OCI-LY1 (cell line): ENCODE measurements around the gene DNASE1L2.

Experiments used
- H2AFZ ChIP-seq: fragments of 200-600 bp; sonication (generic), shearing (Covaris generic); 2 replicates; pipeline ENCODE4 v1.6.0; 2014; ENCODE audit warnings: antibody characterized with exemption, mild to moderate bottlenecking, low read length
- H3F3A ChIP-seq: fragments of 200-600 bp; sonication (generic), shearing (Covaris generic); 2 replicates; pipeline ENCODE4 v1.6.0; 2014; ENCODE audit warnings: mild to moderate bottlenecking, antibody characterized with exemption, low read length, moderate library complexity; ENCODE audit not compliant: insufficient read depth
- H3K27ac ChIP-seq: fragments of 200-600 bp; sonication (generic); 2 replicates; pipeline ENCODE4 v1.5.1; 2014; ENCODE audit warnings: low read length, mixed run types, mild to moderate bottlenecking, low read depth; ENCODE audit not compliant: poor library complexity, severe bottlenecking
- H3K27me3 ChIP-seq: fragments of 200-600 bp; sonication (generic); 2 replicates; pipeline ENCODE4 v1.6.0; 2014; ENCODE audit warnings: antibody characterized with exemption, mild to moderate bottlenecking, low read length, moderate library complexity; ENCODE audit not compliant: insufficient read depth
- H3K36me3 ChIP-seq: fragments of 200-600 bp; sonication (generic); 2 replicates; pipeline ENCODE4 v1.6.1; 2014; ENCODE audit warnings: mild to moderate bottlenecking, antibody characterized with exemption, low read length, moderate library complexity, mixed read lengths; ENCODE audit not compliant: insufficient read depth
- H3K4me1 ChIP-seq: fragments of 200-600 bp; sonication (generic); 2 replicates; pipeline ENCODE4 v1.5.1; 2014; ENCODE audit warnings: mild to moderate bottlenecking, low read length, moderate library complexity; ENCODE audit not compliant: insufficient read depth, severe bottlenecking
- H3K4me2 ChIP-seq: fragments of 200-600 bp; sonication (generic), shearing (Covaris generic); 2 replicates; pipeline ENCODE4 v1.6.1; 2014; ENCODE audit warnings: low read length
- H3K4me3 ChIP-seq: fragments of 200-600 bp; sonication (generic); 2 replicates; pipeline ENCODE4 v1.5.1; 2014; ENCODE audit warnings: low read length, low read depth, mild to moderate bottlenecking, mixed read lengths; ENCODE audit not compliant: poor library complexity, severe bottlenecking
- H3K79me2 ChIP-seq: fragments of 200-600 bp; shearing (Covaris generic); 2 replicates; pipeline ENCODE4 v1.6.1; 2016; ENCODE audit warnings: mixed run types, low read length, mixed read lengths; ENCODE audit not compliant: insufficient read depth
- H3K9ac ChIP-seq: fragments of 200-600 bp; sonication (generic), shearing (Covaris generic); 2 replicates; pipeline ENCODE4 v1.6.1; 2014; ENCODE audit warnings: mild to moderate bottlenecking, low read length, mixed read lengths
- H3K9me2 ChIP-seq: fragments of 200-600 bp; sonication (generic), shearing (Covaris generic); 2 replicates; pipeline ENCODE4 v1.6.1; 2014; ENCODE audit warnings: low read depth, mild to moderate bottlenecking, low read length, mixed read lengths
- H3K9me3 ChIP-seq: fragments of 200-600 bp; shearing (Covaris generic); 2 replicates; pipeline ENCODE4 v1.6.1; 2014; ENCODE audit warnings: low read length, mixed read lengths
- H4K20me1 ChIP-seq: fragments of 200-600 bp; sonication (generic), shearing (Covaris generic); 2 replicates; pipeline ENCODE4 v1.6.0; 2016; ENCODE audit warnings: mild to moderate bottlenecking, low read length; ENCODE audit not compliant: insufficient read depth
- EZH2 ChIP-seq: fragments of 200-600 bp; sonication (generic), shearing (Covaris generic); IDR thresholded peaks from 2 replicates; pipeline ENCODE4 v1.8.0; 2017; ENCODE audit warnings: borderline replicate concordance, mixed run types, mild to moderate bottlenecking, antibody characterized with exemption, low read length, moderate library complexity, mixed read lengths
- TF ChIP-seq, protein P1 (sequence below): fragments of 200-600 bp; sonication (generic), shearing (Covaris generic); IDR thresholded peaks from 2 replicates; pipeline ENCODE4 v1.5.1; 2017; ENCODE audit warnings: mild to moderate bottlenecking, antibody characterized with exemption, low read length, moderate library complexity, mixed read lengths

The DNASE1L2 gene

DNA sequence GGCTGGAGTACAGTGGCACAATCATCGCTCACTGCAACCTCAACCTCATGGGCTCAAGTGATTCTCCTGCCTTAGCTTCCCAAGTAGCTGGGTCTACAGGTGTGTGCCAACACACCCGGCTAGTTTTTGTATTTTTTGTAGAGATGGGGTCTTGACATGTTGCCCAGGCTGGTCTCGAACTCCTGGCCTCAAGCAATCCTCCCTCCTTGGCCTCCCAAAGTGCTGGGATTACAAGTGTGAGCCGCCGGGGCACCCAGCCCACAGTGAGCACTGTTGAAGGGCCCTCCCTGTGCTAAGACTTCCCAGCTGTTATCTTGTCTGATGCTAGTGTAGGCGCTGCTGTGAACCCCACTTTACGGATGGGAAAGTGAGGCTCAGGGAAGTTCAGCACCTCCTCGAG lies 47.8 kb upstream of the DNASE1L2 start:
- no peak overlapping the region for H2AFZ ChIP-seq
- no peaks in the 10 kb centered on the region for H4K20me1 ChIP-seq
- H3K4me2 ChIP-seq = no peak overlapping the region
- no peak overlapping the region for H3K27ac ChIP-seq
- H3F3A ChIP-seq = no peaks in the 10 kb centered on the region
- peaks cover 18% of the 10 kb centered on the region; the same call in 1 of the 2 replicates for H3K27me3 ChIP-seq
- H3K4me3 ChIP-seq = no peak overlapping the region
- TF ChIP-seq, protein P1, sequence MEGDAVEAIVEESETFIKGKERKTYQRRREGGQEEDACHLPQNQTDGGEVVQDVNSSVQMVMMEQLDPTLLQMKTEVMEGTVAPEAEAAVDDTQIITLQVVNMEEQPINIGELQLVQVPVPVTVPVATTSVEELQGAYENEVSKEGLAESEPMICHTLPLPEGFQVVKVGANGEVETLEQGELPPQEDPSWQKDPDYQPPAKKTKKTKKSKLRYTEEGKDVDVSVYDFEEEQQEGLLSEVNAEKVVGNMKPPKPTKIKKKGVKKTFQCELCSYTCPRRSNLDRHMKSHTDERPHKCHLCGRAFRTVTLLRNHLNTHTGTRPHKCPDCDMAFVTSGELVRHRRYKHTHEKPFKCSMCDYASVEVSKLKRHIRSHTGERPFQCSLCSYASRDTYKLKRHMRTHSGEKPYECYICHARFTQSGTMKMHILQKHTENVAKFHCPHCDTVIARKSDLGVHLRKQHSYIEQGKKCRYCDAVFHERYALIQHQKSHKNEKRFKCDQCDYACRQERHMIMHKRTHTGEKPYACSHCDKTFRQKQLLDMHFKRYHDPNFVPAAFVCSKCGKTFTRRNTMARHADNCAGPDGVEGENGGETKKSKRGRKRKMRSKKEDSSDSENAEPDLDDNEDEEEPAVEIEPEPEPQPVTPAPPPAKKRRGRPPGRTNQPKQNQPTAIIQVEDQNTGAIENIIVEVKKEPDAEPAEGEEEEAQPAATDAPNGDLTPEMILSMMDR = no peak
- H3K36me3 ChIP-seq = no peaks in the 10 kb centered on the region
- H3K9ac ChIP-seq = no peak overlapping the region
- H3K9me3 ChIP-seq = no peaks in the 10 kb centered on the region
- H3K9me2 ChIP-seq = no peaks in the 10 kb centered on the region
- no peaks in the 10 kb centered on the region for H3K4me1 ChIP-seq
- H3K79me2 ChIP-seq = no peaks in the 10 kb centered on the region

DNA sequence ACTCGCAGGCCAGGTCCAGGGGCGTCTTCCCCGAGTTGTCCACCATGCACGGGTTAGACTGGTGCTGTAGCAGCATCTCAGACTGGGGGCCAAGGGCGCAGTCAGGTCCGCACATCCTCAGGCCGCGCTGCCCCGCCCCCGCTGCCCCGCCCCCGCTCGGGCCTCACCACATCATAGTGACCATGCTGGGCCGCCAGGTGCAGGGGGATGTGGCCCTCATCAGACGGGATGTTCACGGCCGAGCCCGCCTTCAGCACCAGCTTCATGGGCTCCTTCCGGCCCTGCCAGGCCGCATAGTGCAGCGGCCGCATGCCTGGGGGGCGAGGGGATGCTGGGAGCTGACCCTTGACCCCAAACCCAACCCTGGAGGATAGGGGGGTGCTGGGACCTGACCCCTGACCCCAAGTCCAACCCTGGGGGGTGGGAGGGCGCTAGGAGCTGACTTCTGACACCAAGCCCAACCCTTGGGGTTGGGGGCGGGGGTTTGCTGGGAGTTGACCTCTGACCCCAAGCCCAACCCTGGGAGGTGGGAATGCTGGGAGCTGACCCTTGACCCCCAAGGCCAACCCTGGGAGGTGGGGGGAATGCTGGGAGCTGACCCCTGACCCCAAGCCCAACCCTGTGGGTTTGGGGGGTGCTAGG lies 46.9 kb upstream of the DNASE1L2 start:
- Histone ChIP-seq H2AFZ (no peak overlapping the region), H3K4me1 (no peaks in the 10 kb centered on the region), H3F3A (no peaks in the 10 kb centered on the region), H3K27me3 (peaks cover 18% of the 10 kb centered on the region; the same call in 1 of the 2 replicates), H3K9me2 (no peaks in the 10 kb centered on the region), H4K20me1 (no peaks in the 10 kb centered on the region), H3K79me2 (no peaks in the 10 kb centered on the region), H3K36me3 (no peaks in the 10 kb centered on the region), H3K4me2 (no peak overlapping the region), H3K9ac (no peak overlapping the region), H3K4me3 (no peak overlapping the region), H3K27ac (no peak overlapping the region), H3K9me3 (no peaks in the 10 kb centered on the region)
- TF ChIP-seq EZH2 = no peak
- TF ChIP-seq, protein P1 = no peak

DNA sequence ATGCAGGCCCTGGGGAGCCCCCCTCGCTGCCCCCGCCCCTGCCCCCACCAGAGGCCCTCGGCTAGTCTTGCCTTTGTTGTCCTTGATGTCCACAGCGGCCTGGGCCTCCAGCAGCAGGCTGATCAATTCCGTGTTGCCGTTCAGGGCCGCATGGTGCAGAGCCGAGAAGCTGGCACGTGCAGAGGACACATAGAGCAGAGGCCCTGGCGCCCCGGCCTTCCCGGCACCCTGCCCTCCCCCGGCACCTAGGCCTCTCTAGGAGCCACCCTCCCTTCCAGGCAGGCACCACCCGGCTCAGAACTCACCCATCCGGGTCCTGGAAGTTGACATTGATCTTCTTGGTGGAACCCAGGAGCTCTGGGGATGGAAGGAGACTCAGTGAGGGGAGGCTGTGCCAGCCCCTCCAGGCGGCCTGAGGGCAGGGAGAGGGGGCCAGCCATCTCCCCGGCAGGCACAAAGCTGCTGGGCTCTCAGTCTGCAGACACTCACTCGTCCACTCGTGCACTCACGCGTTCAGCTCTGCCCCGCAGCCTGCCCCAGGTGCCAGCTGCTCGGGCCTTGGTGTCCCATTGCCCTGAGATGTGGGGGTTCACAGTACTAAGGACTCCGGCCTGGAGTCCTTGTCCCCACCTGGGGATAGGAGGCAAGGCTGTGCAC lies 46.1 kb upstream of the DNASE1L2 start:
- TF ChIP-seq, protein P1 = no peak
- TF ChIP-seq EZH2 = no peak
- Histone ChIP-seq H4K20me1 (no peaks in the 10 kb centered on the region), H3F3A (no peaks in the 10 kb centered on the region), H3K4me2 (no peak overlapping the region), H3K9me2 (no peaks in the 10 kb centered on the region), H3K4me3 (no peak overlapping the region), H3K9me3 (no peaks in the 10 kb centered on the region), H3K36me3 (no peaks in the 10 kb centered on the region), H3K27me3 (peaks cover 21% of the 10 kb centered on the region; the same call in 1 of the 2 replicates), H3K79me2 (no peaks in the 10 kb centered on the region), H2AFZ (no peak overlapping the region), H3K4me1 (no peaks in the 10 kb centered on the region), H3K27ac (no peak overlapping the region), H3K9ac (no peak overlapping the region)
